ENCODE data around the gene ZFP30.
A peak's percentile ranks its signal among the peaks of the same experiment; 100 is the strongest.
"Not testable (repeated sequence)": the region's sequence is repeated elsewhere in the genome, so short reads cannot be mapped to it uniquely, and the experiment has no call there.

Gene ZFP30

GRCh38 chr19:37655301-37655688, at the start of gene ZFP30:
Gene ZFP30, minus strand, starts transcription at chr19:37655465. Its CDS starts 7,643 bp downstream, at chr19:37647822.
- no peak for TF ChIP-seq ZNF274 (IDR thresholded peaks at IDR 0.05; ENCODE audit: low read depth, low read length)

GRCh38 chr19:37699057-37699456, 43.8 kb upstream of the ZFP30 start:
- TF ChIP-seq ZNF274 (IDR thresholded peaks at IDR 0.05; ENCODE audit: low read depth, low read length), result no peak
- H3K4me3 ChIP-seq (ENCODE audit: low read length), result no peak overlapping the region

More at GRCh38 chr19:37655301-37655688, at the start of gene ZFP30:
- peak within 1 kb of the TSS; percentile 74 for H3K4me3 ChIP-seq (ENCODE audit: low read length)

GRCh38 chr19:37698216-37698615, 43.0 kb upstream of the ZFP30 start:
- no peak for TF ChIP-seq ZNF274 (IDR thresholded peaks at IDR 0.05; ENCODE audit: low read depth, low read length)
- H3K4me3 ChIP-seq (ENCODE audit: low read length), result no peak overlapping the region

GRCh38 chr19:37695144-37695899, 40.1 kb upstream of the ZFP30 start:
- no peak overlapping the region for H3K4me3 ChIP-seq (ENCODE audit: low read length)
- TF ChIP-seq ZNF274 (IDR thresholded peaks at IDR 0.05; ENCODE audit: low read depth, low read length), result no peak

- no peak for TF ChIP-seq ZNF274 (IDR thresholded peaks at IDR 0.05; ENCODE audit: low read depth, low read length)
- H3K4me3 ChIP-seq (ENCODE audit: low read length), result no peak overlapping the region; the same call in 1 of the 2 replicates
Measured at GRCh38 chr19:37692956-37693620, 37.8 kb upstream of the ZFP30 start.

- H3K4me3 ChIP-seq (ENCODE audit: low read length), result peak overlapping the region; percentile 44; the same call in 1 of the 2 replicates
- TF ChIP-seq ZNF274 (IDR thresholded peaks at IDR 0.05; ENCODE audit: low read depth, low read length), result no peak
Measured at GRCh38 chr19:37691881-37692504, 36.7 kb upstream of the ZFP30 start.

- TF ChIP-seq ZNF274 (IDR thresholded peaks at IDR 0.05; ENCODE audit: low read depth, low read length), result no peak
- no peak overlapping the region for H3K4me3 ChIP-seq (ENCODE audit: low read length)
Measured at GRCh38 chr19:37683520-37683919, 28.3 kb upstream of the ZFP30 start.

- TF ChIP-seq ZNF274 (IDR thresholded peaks at IDR 0.05; ENCODE audit: low read depth, low read length), result peak; percentile 67
- H3K4me3 ChIP-seq (ENCODE audit: low read length), result no peak overlapping the region
Measured at GRCh38 chr19:37669450-37669914, 14.2 kb upstream of the ZFP30 start.

GRCh38 chr19:37657157-37657556, 1.9 kb upstream of the ZFP30 start:
- not testable (repeated sequence) for H3K4me3 ChIP-seq (ENCODE audit: low read length)

GRCh38 chr19:37655689-37656371, 565 bp upstream of the ZFP30 start:
- TF ChIP-seq ZNF274 (IDR thresholded peaks at IDR 0.05; ENCODE audit: low read depth, low read length), result no peak
- peak overlapping the region; percentile 74 for H3K4me3 ChIP-seq (ENCODE audit: low read length)

GRCh38 chr19:37654629-37655300, 500 bp downstream of the ZFP30 start:
- no peak for TF ChIP-seq ZNF274 (IDR thresholded peaks at IDR 0.05; ENCODE audit: low read depth, low read length)
- H3K4me3 ChIP-seq (ENCODE audit: low read length), result peak overlapping the region; percentile 74

- TF ChIP-seq ZNF274 (IDR thresholded peaks at IDR 0.05; ENCODE audit: low read depth, low read length), result no peak
- H3K4me3 ChIP-seq (ENCODE audit: low read length), result peak overlapping the region; percentile 74
Measured at GRCh38 chr19:37654118-37654517, 1.1 kb downstream of the ZFP30 start.

Data from GM08714 (cell line).